ENCODE results near the gene MAGEC3. TPM values are rescaled to one million over a fixed set of nuclear protein-coding genes. Genes with fewer than 3 reads are reported as not detected.
"Not testable (repeated sequence)": the region's sequence is repeated elsewhere in the genome, so short reads cannot be mapped to it uniquely, and the experiment has no call there.

Gene MAGEC3
- total RNA-seq, 5 donors from 2014 or later (not counting 1 experiment from before 2014, with no cell fraction given): not detected

- Histone ChIP-seq H3K36me3 (ENCODE audit: control insufficient read depth in 2 of 2, extremely low read depth in 1 of 2, insufficient read depth in 1 of 2, low read length in 1 of 2) (no peaks in the 10 kb centered on the region), H3K4me1 (ENCODE audit: control insufficient read depth in 1 of 2, extremely low read depth in 1 of 2, insufficient read depth in 2 of 2, low read length in 2 of 2) (no peaks in the 10 kb centered on the region), H3K9me3 (no peaks in the 10 kb centered on the region), H3K27me3 (replicated peaks in 1 of 2; ENCODE audit: control insufficient read depth in 2 of 2, extremely low read depth in 1 of 2, insufficient read depth in 2 of 2, low read length in 1 of 2) (no peaks in the 10 kb centered on the region), H3K4me3 (ENCODE audit: control insufficient read depth in 1 of 2, extremely low read depth in 1 of 2, low read length in 1 of 2) (no peak overlapping the region), H3K27ac (ENCODE audit: low read length) (no peak overlapping the region)
- ChIA-PET CTCF (no interaction called here), POLR2A (no interaction called here)
- no CpG with 5 or more reads among the region's 2 CpGs for WGBS (ENCODE audit: insufficient coverage)
- Mint-ChIP-seq H3K36me3 (no peaks in the 10 kb centered on the region), H3K4me1 (no peaks in the 10 kb centered on the region), H3K4me3 (no peak overlapping the region), H3K9me3 (peaks cover 0 to 4% (median 0%) of the 10 kb centered on the region in 3 donors), H3K27me3 (peaks cover 0 to 5% of the 10 kb centered on the region in 2 donors), H3K27ac (no peak overlapping the region)
- ATAC-seq (replicated peaks in 1 of 4) (no peak), DNase-seq (no peak)
Observed at GRCh38 chrX:141839856-141840255, 1.7 kb downstream of the MAGEC3 start.

- no peaks in the 10 kb centered on the region for H3K9me3 ChIP-seq
- Mint-ChIP-seq H3K4me1 (no peaks in the 10 kb centered on the region), H3K4me3 (no peak overlapping the region), H3K27ac (no peak overlapping the region), H3K36me3 (no peaks in the 10 kb centered on the region), H3K9me3 (no peaks in the 10 kb centered on the region), H3K27me3 (peaks cover 0 to 11% of the 10 kb centered on the region in 2 donors)
- H3K27me3 ChIP-seq (replicated peaks in 1 of 2; ENCODE audit: control insufficient read depth in 2 of 2, extremely low read depth in 1 of 2, insufficient read depth in 2 of 2, low read length in 1 of 2): no peaks in the 10 kb centered on the region
- ChIA-PET CTCF (no interaction called here), POLR2A (no interaction called here)
- ATAC-seq (replicated peaks in 1 of 4) (no peak), DNase-seq (no peak)
- H3K4me3 ChIP-seq (ENCODE audit: control insufficient read depth in 1 of 2, extremely low read depth in 1 of 2, low read length in 1 of 2): no peak overlapping the region
- H3K4me1 ChIP-seq (ENCODE audit: control insufficient read depth in 1 of 2, extremely low read depth in 1 of 2, insufficient read depth in 2 of 2, low read length in 2 of 2): no peaks in the 10 kb centered on the region
- no peak overlapping the region for H3K27ac ChIP-seq (ENCODE audit: low read length)
- no peaks in the 10 kb centered on the region for H3K36me3 ChIP-seq (ENCODE audit: control insufficient read depth in 2 of 2, extremely low read depth in 1 of 2, insufficient read depth in 1 of 2, low read length in 1 of 2)
- WGBS (ENCODE audit: insufficient coverage): 60% methylated on average over 1 of the region's 3 CpGs
Observed at GRCh38 chrX:141857479-141857878, 19.4 kb downstream of the MAGEC3 start.

DNA sequence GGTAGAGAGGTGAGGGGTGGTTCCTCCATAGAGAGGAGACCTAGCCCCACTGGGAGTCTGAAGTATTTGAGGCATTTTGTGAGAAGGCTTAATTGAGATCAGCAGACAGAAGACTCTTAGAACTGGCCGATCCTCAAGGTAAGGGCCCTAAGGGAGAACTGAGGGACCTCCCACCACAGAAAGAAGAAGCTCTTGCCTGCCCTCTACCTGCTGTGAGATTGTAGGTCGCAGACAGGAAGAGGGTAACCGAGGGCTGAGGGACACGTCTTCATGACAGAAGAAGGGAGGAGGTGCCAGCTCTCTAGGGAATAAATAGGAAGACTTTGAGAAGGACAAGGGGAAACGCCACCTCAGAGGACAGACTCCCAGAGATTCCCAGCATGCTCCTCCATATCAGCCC is 41.5 kb downstream of the MAGEC3 start:
- ChIA-PET POLR2A (no interaction called here), CTCF (no interaction called here)
- Mint-ChIP-seq H3K27ac (no peak overlapping the region), H3K36me3 (no peaks in the 10 kb centered on the region), H3K9me3 (no peaks in the 10 kb centered on the region), H3K4me1 (no peaks in the 10 kb centered on the region), H3K27me3 (peaks cover 0 to 8% of the 10 kb centered on the region in 2 donors), H3K4me3 (no peak overlapping the region)
- no CpG with 5 or more reads among the region's 5 CpGs for WGBS (ENCODE audit: insufficient coverage)
- ATAC-seq (replicated peaks in 1 of 4) (no peak), DNase-seq (no peak)
- H3K27ac ChIP-seq (ENCODE audit: low read length): no peak overlapping the region
- no peak overlapping the region for H3K4me3 ChIP-seq (ENCODE audit: control insufficient read depth in 1 of 2, extremely low read depth in 1 of 2, low read length in 1 of 2)
- H3K36me3 ChIP-seq (ENCODE audit: control insufficient read depth in 2 of 2, extremely low read depth in 1 of 2, insufficient read depth in 1 of 2, low read length in 1 of 2): no peaks in the 10 kb centered on the region
- H3K4me1 ChIP-seq (ENCODE audit: control insufficient read depth in 1 of 2, extremely low read depth in 1 of 2, insufficient read depth in 2 of 2, low read length in 2 of 2): no peaks in the 10 kb centered on the region
- no peaks in the 10 kb centered on the region for H3K9me3 ChIP-seq
- no peaks in the 10 kb centered on the region for H3K27me3 ChIP-seq (replicated peaks in 1 of 2; ENCODE audit: control insufficient read depth in 2 of 2, extremely low read depth in 1 of 2, insufficient read depth in 2 of 2, low read length in 1 of 2)

- H3K36me3 ChIP-seq (ENCODE audit: control insufficient read depth in 2 of 2, extremely low read depth in 1 of 2, insufficient read depth in 1 of 2, low read length in 1 of 2); H3K27me3 Mint-ChIP-seq; H3K4me1 Mint-ChIP-seq; ATAC-seq (replicated peaks in 1 of 4); POLR2A ChIA-PET; H3K27ac Mint-ChIP-seq; H3K4me1 ChIP-seq (ENCODE audit: control insufficient read depth in 1 of 2, extremely low read depth in 1 of 2, insufficient read depth in 2 of 2, low read length in 2 of 2); CTCF ChIA-PET; H3K27ac ChIP-seq (ENCODE audit: low read length); H3K9me3 ChIP-seq; H3K4me3 Mint-ChIP-seq; DNase-seq; H3K27me3 ChIP-seq (replicated peaks in 1 of 2; ENCODE audit: control insufficient read depth in 2 of 2, extremely low read depth in 1 of 2, insufficient read depth in 2 of 2, low read length in 1 of 2); H3K36me3 Mint-ChIP-seq; H3K9me3 Mint-ChIP-seq; H3K4me3 ChIP-seq (ENCODE audit: control insufficient read depth in 1 of 2, extremely low read depth in 1 of 2, low read length in 1 of 2): not testable (repeated sequence)
- WGBS (ENCODE audit: insufficient coverage): 60% methylated on average over 1 of the region's 5 CpGs
Observed at GRCh38 chrX:141888811-141889210, 50.7 kb downstream of the MAGEC3 start.

- Mint-ChIP-seq H3K9me3 (peaks cover 0 to 3% (median 0%) of the 10 kb centered on the region in 3 donors), H3K36me3 (no peaks in the 10 kb centered on the region), H3K27ac (no peak overlapping the region), H3K27me3 (no peaks in the 10 kb centered on the region), H3K4me3 (no peak overlapping the region), H3K4me1 (no peaks in the 10 kb centered on the region)
- POLR2A ChIA-PET: no interaction called here
- no peaks in the 10 kb centered on the region for H3K36me3 ChIP-seq (ENCODE audit: control insufficient read depth in 2 of 2, extremely low read depth in 1 of 2, insufficient read depth in 1 of 2, low read length in 1 of 2)
- no peaks in the 10 kb centered on the region for H3K4me1 ChIP-seq (ENCODE audit: control insufficient read depth in 1 of 2, extremely low read depth in 1 of 2, insufficient read depth in 2 of 2, low read length in 2 of 2)
- no peak for ATAC-seq (replicated peaks in 1 of 4)
- no peak overlapping the region for H3K27ac ChIP-seq (ENCODE audit: low read length)
- DNase-seq: no peak
- CTCF ChIA-PET: no interaction called here
- no peaks in the 10 kb centered on the region for H3K27me3 ChIP-seq (replicated peaks in 1 of 2; ENCODE audit: control insufficient read depth in 2 of 2, extremely low read depth in 1 of 2, insufficient read depth in 2 of 2, low read length in 1 of 2)
- H3K9me3 ChIP-seq: no peaks in the 10 kb centered on the region
- H3K4me3 ChIP-seq (ENCODE audit: control insufficient read depth in 1 of 2, extremely low read depth in 1 of 2, low read length in 1 of 2): no peak overlapping the region
- WGBS (ENCODE audit: insufficient coverage): 92% methylated on average over 3 of the region's 7 CpGs
Observed at GRCh38 chrX:141894733-141895132, 56.6 kb downstream of the MAGEC3 start.

DNA sequence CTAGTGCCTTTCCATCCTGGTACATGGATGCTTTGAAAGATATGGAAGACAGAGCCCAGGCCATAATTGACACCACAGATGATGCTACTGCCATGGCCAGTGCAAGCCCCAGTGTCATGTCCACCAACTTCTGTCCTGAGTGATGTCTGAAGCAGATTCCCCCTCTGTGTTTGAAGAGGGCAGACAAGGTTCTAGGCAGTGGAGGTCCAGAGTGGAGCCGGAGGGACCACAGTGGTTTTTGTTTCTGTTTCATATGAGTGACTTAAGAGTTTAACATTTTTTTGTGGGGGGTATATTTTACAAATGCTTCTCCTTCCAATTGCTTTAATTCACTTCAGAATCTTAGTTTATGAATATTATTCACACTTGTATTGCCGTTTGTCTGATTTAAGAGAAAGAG is 59.6 kb downstream of the MAGEC3 start:
- H3K4me3 ChIP-seq (ENCODE audit: control insufficient read depth in 1 of 2, extremely low read depth in 1 of 2, low read length in 1 of 2): no peak overlapping the region
- no peaks in the 10 kb centered on the region for H3K4me1 ChIP-seq (ENCODE audit: control insufficient read depth in 1 of 2, extremely low read depth in 1 of 2, insufficient read depth in 2 of 2, low read length in 2 of 2)
- H3K36me3 ChIP-seq (ENCODE audit: control insufficient read depth in 2 of 2, extremely low read depth in 1 of 2, insufficient read depth in 1 of 2, low read length in 1 of 2): no peaks in the 10 kb centered on the region
- no CpG with 5 or more reads among the region's 2 CpGs for WGBS (ENCODE audit: insufficient coverage)
- ATAC-seq (replicated peaks in 1 of 4) (no peak), DNase-seq (no peak)
- Mint-ChIP-seq H3K9me3 (peaks cover 0 to 3% (median 0%) of the 10 kb centered on the region in 3 donors), H3K27me3 (no peaks in the 10 kb centered on the region), H3K36me3 (no peaks in the 10 kb centered on the region), H3K4me1 (no peaks in the 10 kb centered on the region), H3K4me3 (no peak overlapping the region), H3K27ac (no peak overlapping the region)
- ChIA-PET POLR2A (no interaction called here), CTCF (no interaction called here)
- no peaks in the 10 kb centered on the region for H3K27me3 ChIP-seq (replicated peaks in 1 of 2; ENCODE audit: control insufficient read depth in 2 of 2, extremely low read depth in 1 of 2, insufficient read depth in 2 of 2, low read length in 1 of 2)
- H3K27ac ChIP-seq (ENCODE audit: low read length): no peak overlapping the region
- H3K9me3 ChIP-seq: no peaks in the 10 kb centered on the region

- peaks cover 0 to 4% (median 0%) of the 10 kb centered on the region in 3 donors for H3K9me3 Mint-ChIP-seq
- peaks cover 0 to 5% of the 10 kb centered on the region in 2 donors for H3K27me3 Mint-ChIP-seq
- H3K4me3 ChIP-seq (ENCODE audit: control insufficient read depth in 1 of 2, extremely low read depth in 1 of 2, low read length in 1 of 2): no peak overlapping the region
- no peaks in the 10 kb centered on the region for H3K4me1 Mint-ChIP-seq
- CTCF ChIA-PET: no interaction called here
- no peak for DNase-seq
- POLR2A ChIA-PET: no interaction called here
- no peak overlapping the region for H3K27ac Mint-ChIP-seq
- H3K4me1 ChIP-seq (ENCODE audit: control insufficient read depth in 1 of 2, extremely low read depth in 1 of 2, insufficient read depth in 2 of 2, low read length in 2 of 2): no peaks in the 10 kb centered on the region
- no peak for ATAC-seq (replicated peaks in 1 of 4)
- H3K9me3 ChIP-seq: no peaks in the 10 kb centered on the region
- H3K36me3 Mint-ChIP-seq: no peaks in the 10 kb centered on the region
- no peak overlapping the region for H3K27ac ChIP-seq (ENCODE audit: low read length)
- H3K4me3 Mint-ChIP-seq: no peak overlapping the region
- H3K36me3 ChIP-seq (ENCODE audit: control insufficient read depth in 2 of 2, extremely low read depth in 1 of 2, insufficient read depth in 1 of 2, low read length in 1 of 2): no peaks in the 10 kb centered on the region
- no CpG with 5 or more reads among the region's 4 CpGs for WGBS (ENCODE audit: insufficient coverage)
- H3K27me3 ChIP-seq (replicated peaks in 1 of 2; ENCODE audit: control insufficient read depth in 2 of 2, extremely low read depth in 1 of 2, insufficient read depth in 2 of 2, low read length in 1 of 2): no peaks in the 10 kb centered on the region
Observed at GRCh38 chrX:141902366-141902765, 64.2 kb downstream of the MAGEC3 start.

Measured in T-cell (primary cell).